Stimulated activated CD4-positive, alpha-beta T cell treated with anti-CD3 and anti-CD28 coated beads, Interleukin-4, amount 100 ng/mL, for 1 hour (primary cell): ENCODE measurements around the gene APLF.
"Not testable (repeated sequence)": the region's sequence is repeated elsewhere in the genome, so short reads cannot be mapped to it uniquely, and the experiment has no call there.

ENCODE experiments used
- DNase-seq: peaks from one replicate; pipeline ENCODE4 v3.0.0-alpha.2; 2020

The APLF gene

GRCh38 chr2:68476454-68476853, 9.1 kb downstream of the APLF start:
- no peak for DNase-seq

GRCh38 chr2:68478688-68479087, 11.3 kb downstream of the APLF start:
- no peak for DNase-seq

- DNase-seq: no peak
These were observed 15.0 kb downstream of the APLF start for GRCh38 chr2:68482296-68482820.

GRCh38 chr2:68483011-68483410, 15.6 kb downstream of the APLF start:
- no peak for DNase-seq

DNA sequence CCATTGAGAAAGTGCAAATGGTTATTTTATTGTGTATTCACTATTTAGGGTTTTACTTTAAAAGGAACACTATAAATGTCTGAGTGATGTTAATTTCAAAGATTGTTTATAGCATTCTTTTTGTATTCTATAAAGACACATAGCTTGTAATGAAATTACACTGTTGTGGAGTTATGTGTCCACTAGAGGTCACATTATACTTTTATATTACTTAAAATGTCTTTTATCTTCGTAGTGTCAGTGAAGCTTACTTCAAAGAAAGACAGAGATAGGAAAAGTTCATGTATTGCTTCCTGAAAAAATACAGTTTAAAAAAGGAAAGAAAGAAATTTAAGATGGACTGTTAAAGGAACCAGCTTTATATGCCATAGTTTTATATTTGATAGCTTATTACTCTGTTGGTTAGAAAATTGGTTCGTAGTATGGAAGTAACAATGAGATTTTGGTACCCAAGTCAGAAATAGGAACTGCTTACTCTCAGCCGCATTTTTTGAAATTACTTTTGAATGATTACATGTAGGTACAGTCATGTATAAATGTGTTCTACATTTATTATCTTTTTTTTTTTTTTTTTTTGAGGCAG, 20.5 kb downstream of the APLF start:
- DNase-seq: no peak

GRCh38 chr2:68488605-68489004, 21.2 kb downstream of the APLF start:
- not testable (repeated sequence) for DNase-seq

- no peak for DNase-seq
These were observed 21.9 kb downstream of the APLF start for GRCh38 chr2:68489282-68489681.

DNA sequence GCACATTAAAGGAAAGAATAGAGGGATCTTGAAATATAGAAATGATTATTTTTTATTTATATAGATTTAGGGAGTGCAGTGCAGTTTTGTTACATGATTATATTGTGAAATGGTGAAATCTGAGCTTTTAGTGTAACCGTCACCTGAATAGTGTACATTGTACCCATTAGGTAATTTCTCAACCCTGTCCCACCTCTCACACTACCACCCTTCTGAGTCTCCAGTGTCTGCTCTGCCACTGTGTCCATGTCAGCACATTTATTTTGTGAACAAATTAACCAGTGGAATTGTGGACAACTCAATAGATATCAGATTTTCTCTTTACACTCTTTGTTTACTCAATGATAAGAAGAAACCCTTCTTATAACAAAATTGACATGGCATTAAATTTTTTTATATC, 24.2 kb downstream of the APLF start:
- no peak for DNase-seq

GRCh38 chr2:68499133-68499532, 31.7 kb downstream of the APLF start:
- no peak for DNase-seq

- no peak for DNase-seq
These were observed 33.3 kb downstream of the APLF start for GRCh38 chr2:68500649-68501048.

- no peak for DNase-seq
These were observed 34.4 kb downstream of the APLF start for GRCh38 chr2:68501768-68502167.

- no peak for DNase-seq
These were observed 38.3 kb downstream of the APLF start for GRCh38 chr2:68505603-68506159.

- no peak for DNase-seq
These were observed 38.8 kb downstream of the APLF start for GRCh38 chr2:68506170-68506569.

- no peak for DNase-seq
These were observed 44.9 kb downstream of the APLF start for GRCh38 chr2:68512326-68512725.

- DNase-seq: no peak
These were observed 45.6 kb downstream of the APLF start for GRCh38 chr2:68512966-68513365.

- DNase-seq: no peak
These were observed 47.0 kb downstream of the APLF start for GRCh38 chr2:68514316-68514929.

GRCh38 chr2:68516051-68516955, 48.9 kb downstream of the APLF start:
- no peak for DNase-seq

- DNase-seq: no peak
These were observed 51.9 kb downstream of the APLF start for GRCh38 chr2:68519236-68519635.

DNA sequence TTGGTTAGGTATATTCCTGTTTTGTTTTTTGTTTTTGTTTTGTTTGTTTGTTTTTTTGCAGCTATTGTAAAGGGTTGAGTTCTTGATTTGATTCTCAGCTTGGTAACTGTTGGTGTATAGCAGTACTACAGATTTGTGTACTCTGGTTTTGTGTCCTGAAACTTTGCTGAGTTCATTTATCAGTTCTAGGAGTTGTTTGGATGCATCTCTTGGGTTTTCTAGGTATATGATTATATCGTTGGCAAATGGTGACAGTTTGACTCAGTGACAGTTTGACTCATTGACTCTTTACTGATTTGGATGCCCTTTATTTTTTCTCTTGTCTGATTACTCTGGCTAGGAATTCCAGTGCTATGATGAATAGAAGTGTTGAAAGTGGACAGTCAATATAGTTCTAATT, 53.7 kb downstream of the APLF start:
- DNase-seq: no peak

- not testable (repeated sequence) for DNase-seq
These were observed 59.6 kb downstream of the APLF start for GRCh38 chr2:68526943-68527342.

DNA sequence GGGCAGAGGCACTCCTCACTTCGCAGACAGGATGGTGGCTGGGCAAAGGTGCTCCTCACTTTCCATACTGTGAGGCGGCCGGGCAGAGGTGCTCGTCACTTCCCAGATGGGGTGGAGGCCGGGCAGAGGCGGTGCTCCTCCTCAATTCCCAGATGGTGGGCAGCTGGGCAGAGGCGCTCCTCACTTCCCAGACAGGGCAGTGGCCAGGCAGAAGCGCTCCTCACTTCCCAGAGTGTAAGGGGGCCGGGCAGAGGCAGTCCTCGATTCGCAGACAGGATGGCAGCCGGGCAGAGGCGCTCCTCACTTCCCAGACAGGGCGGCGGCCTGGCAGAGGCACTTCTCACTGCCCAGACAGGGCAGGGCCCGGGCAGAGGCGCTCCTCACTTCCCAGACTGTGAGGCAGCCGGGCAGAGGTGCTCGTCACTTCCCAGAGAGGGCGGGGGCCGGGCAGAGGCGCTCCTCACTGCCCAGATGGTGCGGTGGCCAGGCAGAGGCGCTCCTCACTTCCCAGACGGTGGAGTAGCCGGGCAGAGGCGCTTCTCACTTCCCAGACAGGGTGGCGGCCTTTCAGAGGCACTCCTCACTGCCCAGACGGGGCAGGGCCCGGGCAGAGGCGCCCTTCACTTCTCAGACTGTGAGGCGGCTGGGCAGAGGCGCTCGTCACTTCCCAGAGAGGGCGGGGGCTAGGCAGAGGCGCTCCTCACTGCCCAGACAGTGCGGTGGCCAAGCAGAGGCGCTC, 60.1 kb downstream of the APLF start:
- DNase-seq: not testable (repeated sequence)

GRCh38 chr2:68529156-68529555, 61.8 kb downstream of the APLF start:
- not testable (repeated sequence) for DNase-seq

DNA sequence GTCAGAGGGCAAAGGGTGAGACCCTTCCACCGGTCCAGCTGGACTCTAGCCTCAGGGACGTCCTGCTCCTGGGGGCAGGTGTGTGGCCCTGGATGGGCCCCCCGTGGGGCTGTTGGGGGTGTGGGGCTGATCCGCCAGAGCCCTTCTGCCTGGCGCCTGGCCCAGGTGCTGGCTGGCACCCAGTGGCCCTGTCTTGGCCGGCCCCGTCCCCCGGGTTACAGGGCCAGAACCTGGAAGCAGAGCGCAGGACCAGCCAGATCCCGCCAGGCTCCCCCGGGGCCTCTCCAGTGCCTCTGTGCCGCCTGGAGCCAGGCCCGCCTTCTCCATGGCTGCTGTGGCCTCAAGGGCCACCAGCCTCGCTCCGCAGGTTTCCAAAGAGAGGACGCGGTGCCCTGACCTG, 62.3 kb downstream of the APLF start:
- DNase-seq: not testable (repeated sequence)
